BJ (cell line): ENCODE measurements around the gene PODXL. TPM values are rescaled to one million over a fixed set of nuclear protein-coding genes. Genes with fewer than 3 reads are reported as not detected.

ENCODE experiments used
- CTCF ChIA-PET: fragments of 350-600 bp; formaldehyde crosslinking; extraction: SDS; loops from one replicate; lab custom pipeline; 2021; ENCODE audit warnings: antibody characterized with exemption, inconsistent platforms; lab: Yijun Ruan, JAX
- POLR2A ChIA-PET: fragments of 300-600 bp; sonication (Branson Sonifier 250); formaldehyde crosslinking; extraction: SDS; loops from one replicate; lab custom pipeline; 2021; ENCODE audit warnings: antibody characterized with exemption; lab: Charles Lee
- DNase-seq: peaks from one replicate; pipeline ENCODE4 v3.0.0-alpha.2; 2011; ENCODE audit warnings: low read depth
- H3K27me3 ChIP-seq: 2 replicates; pipeline ENCODE4 v1.6.0; 2011; ENCODE audit warnings: low read length; ENCODE audit not compliant: control insufficient read depth, insufficient read depth
- H3K36me3 ChIP-seq: 2 replicates; pipeline ENCODE4 v1.5.1; 2011; ENCODE audit warnings: low read length; ENCODE audit not compliant: control insufficient read depth, insufficient read depth
- H3K4me3 ChIP-seq: 2 replicates; pipeline ENCODE4 v1.5.1; 2011; ENCODE audit warnings: low read depth, mild to moderate bottlenecking, control low read depth, low read length
- polyA plus RNA-seq: library from polyadenylated mRNA; depleted of rRNA; stranded (reverse); fragments of >200 nt; gene quantifications from 2 replicates; pipeline ENCODE4 v1.2.3, GENCODE V29; 2011
- TF ChIP-seq, protein P1 (sequence below): IDR thresholded peaks from 2 replicates; pipeline ENCODE4 v1.5.1; 2011; ENCODE audit warnings: low read depth, mild to moderate bottlenecking, control low read depth, inconsistent platforms, low read length, moderate library complexity; ENCODE audit not compliant: insufficient read depth

The PODXL gene
- polyA plus RNA-seq, 1 experiment = 0.53 TPM

DNA sequence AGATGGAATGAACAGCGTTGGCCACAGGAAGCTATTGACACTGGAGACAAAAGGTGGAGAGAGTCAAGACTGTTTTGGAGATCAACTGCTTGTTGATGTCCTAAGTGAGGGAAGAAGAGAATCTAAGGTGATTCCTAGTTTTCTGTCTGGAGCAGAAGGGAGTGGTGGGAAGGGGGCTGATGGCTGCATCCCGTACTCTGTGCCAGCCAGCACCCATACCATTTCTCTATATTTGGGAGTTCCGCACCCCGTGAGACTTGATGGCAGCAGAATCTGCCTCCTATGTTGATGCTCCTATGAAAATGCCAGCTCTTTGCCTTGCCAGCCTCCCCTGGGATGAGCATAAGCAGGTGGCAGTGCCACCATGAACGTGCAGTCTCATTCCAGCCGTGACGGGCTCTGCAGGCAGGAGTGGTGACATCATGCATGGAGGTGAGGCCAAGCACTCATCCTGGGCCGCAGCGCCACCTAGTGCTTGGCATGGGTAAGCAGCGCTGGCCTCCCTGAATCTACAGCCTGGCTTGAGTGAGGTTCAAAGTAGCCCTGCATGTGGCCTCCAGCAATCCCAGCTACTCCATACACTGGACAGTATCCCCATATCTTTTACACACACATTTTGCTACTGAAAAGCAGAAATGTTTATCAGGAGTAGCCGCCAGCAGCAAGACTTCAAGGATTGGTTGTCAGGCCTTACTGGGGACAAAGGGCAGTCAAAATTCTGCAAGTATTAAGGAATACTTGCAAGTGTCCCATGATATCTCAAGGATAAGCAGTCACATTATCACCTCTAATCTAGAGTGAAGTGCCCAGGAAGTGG lies 43.0 kb downstream of the PODXL start:
- H3K27me3 ChIP-seq = no peaks in the 10 kb centered on the region
- ChIA-PET CTCF (interaction anchor here (0.6 to 4.0 kb wide), 20 partner anchors 8 to 144 kb away, joined by 3 to 23 read pairs (median 4); no protein-coding TSS in a partner anchor), POLR2A (no interaction called here)
- H3K4me3 ChIP-seq = no peak overlapping the region
- H3K36me3 ChIP-seq = no peaks in the 10 kb centered on the region
- no peak for DNase-seq
- TF ChIP-seq, protein P1, sequence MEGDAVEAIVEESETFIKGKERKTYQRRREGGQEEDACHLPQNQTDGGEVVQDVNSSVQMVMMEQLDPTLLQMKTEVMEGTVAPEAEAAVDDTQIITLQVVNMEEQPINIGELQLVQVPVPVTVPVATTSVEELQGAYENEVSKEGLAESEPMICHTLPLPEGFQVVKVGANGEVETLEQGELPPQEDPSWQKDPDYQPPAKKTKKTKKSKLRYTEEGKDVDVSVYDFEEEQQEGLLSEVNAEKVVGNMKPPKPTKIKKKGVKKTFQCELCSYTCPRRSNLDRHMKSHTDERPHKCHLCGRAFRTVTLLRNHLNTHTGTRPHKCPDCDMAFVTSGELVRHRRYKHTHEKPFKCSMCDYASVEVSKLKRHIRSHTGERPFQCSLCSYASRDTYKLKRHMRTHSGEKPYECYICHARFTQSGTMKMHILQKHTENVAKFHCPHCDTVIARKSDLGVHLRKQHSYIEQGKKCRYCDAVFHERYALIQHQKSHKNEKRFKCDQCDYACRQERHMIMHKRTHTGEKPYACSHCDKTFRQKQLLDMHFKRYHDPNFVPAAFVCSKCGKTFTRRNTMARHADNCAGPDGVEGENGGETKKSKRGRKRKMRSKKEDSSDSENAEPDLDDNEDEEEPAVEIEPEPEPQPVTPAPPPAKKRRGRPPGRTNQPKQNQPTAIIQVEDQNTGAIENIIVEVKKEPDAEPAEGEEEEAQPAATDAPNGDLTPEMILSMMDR = peak; percentile 99

DNA sequence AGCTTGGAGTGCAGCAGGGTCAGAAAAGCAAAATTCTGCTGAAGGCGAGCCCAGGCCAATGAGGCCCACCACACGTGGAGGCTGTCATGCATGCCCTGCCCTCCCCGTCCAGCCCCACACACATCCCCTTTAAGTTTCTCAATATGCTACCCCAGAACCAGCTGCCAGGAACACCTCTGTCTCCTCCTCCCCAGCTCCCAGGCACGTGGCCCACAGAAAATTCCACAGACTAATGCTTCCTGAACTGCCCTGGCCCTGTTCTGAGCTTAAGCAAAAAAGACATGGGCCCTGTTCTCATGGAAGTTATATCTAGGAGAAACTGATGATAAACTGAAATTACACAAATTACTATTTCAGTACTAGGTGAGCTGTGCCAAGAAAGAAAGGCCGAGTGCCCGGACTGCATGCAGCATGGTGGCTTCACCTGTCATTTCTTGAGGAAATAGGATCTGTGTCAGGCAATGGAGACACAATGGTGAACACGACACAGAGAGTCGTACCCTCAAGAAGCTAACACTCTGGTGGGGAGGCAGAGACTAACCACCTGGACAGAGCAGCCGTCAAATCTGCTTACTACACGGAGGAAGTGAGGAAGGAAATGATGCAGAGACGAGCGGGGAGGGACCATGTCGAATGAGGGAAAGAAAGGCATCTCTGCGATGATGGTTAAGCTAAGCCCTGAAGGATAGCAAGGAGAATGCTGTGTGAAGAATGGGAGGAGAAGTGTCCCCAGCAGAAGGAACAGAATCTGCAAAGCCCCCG lies 44.5 kb downstream of the PODXL start:
- TF ChIP-seq, protein P1 = no peak
- Histone ChIP-seq H3K27me3 (no peaks in the 10 kb centered on the region), H3K4me3 (no peak overlapping the region), H3K36me3 (no peaks in the 10 kb centered on the region)
- CTCF ChIA-PET = interaction anchor here (0.7 to 4.0 kb wide), 8 partner anchors 10 to 530 kb away, joined by 3 to 23 read pairs (median 4); no protein-coding TSS in a partner anchor
- POLR2A ChIA-PET = no interaction called here
- DNase-seq = no peak

- DNase-seq = no peak
- no peaks in the 10 kb centered on the region for H3K27me3 ChIP-seq
- no peaks in the 10 kb centered on the region for H3K36me3 ChIP-seq
- TF ChIP-seq, protein P1 = no peak
- CTCF ChIA-PET = interaction anchor here (0.7 to 4.0 kb wide), 5 partner anchors 10 to 529 kb away, joined by 3 to 23 read pairs (median 3); no protein-coding TSS in a partner anchor
- POLR2A ChIA-PET = no interaction called here
- no peak overlapping the region for H3K4me3 ChIP-seq
Observed at GRCh38 chr7:131511071-131511470, 45.4 kb downstream of the PODXL start.

DNA sequence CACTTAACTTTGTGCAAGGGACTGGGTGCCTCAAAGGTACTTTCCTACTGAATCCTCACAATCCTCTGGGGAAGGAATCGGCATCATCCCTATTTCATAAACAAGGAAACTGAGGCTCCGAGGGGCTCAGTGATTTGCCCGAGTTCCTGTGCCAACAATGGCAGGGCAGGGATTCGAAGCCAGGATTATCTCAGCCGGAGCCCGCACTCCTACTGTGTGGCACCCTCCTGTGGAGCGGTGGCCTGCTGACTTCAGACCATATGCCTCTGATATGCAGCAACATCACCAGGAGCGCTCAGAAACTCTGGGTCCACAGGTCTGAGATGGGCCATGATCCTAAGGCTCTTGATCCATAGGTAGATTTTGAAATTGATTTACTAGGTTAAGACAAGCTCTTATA lies 46.6 kb downstream of the PODXL start:
- POLR2A ChIA-PET = no interaction called here
- H3K36me3 ChIP-seq = no peaks in the 10 kb centered on the region
- no peak overlapping the region for H3K4me3 ChIP-seq
- no peak for DNase-seq
- CTCF ChIA-PET = interaction anchor here (3.2 to 4.7 kb wide), 2 partner anchors 20 to 146 kb away, joined by 17 to 92 read pairs; no protein-coding TSS in a partner anchor
- no peaks in the 10 kb centered on the region for H3K27me3 ChIP-seq
- TF ChIP-seq, protein P1 = no peak
